ENCODE data around the gene KRTAP12-2.

Gene KRTAP12-2

GRCh38 chr21:44694776-44695175 is 28.0 kb upstream of the KRTAP12-2 start:
- Histone ChIP-seq H3K9me3 (ENCODE audit: control insufficient read depth, insufficient read depth, low read depth, low read length) (no peaks in the 10 kb centered on the region; the same call in none of the 2 replicates), H3K27ac (ENCODE audit: extremely low read depth, low read depth, low read length) (no peak overlapping the region), H3K4me1 (ENCODE audit: control insufficient read depth, insufficient read depth, low read length) (no peaks in the 10 kb centered on the region), H3K36me3 (ENCODE audit: control insufficient read depth in 2 of 2, insufficient read depth in 1 of 2, low read length in 2 of 2) (no peaks in the 10 kb centered on the region), H3K4me3 (ENCODE audit: low read depth, low read length) (no peak overlapping the region)
- ChIA-PET POLR2A (no interaction called here), CTCF (no interaction called here)
- no peak for TF ChIP-seq ZNF280D (tag by site-specific recombination; IDR thresholded peaks at IDR 0.05)
- TF ChIP-seq HIC1 (tag by site-specific recombination; IDR thresholded peaks at IDR 0.05): no peak
- TF ChIP-seq ZNF394 (tag by site-specific recombination; IDR thresholded peaks at IDR 0.05; ENCODE audit: borderline replicate concordance): no peak
- no peak for TF ChIP-seq ZNF404 (tag by site-specific recombination; IDR thresholded peaks at IDR 0.05)
- TF ChIP-seq ZNF211 (tag by site-specific recombination; IDR thresholded peaks at IDR 0.05; ENCODE audit: low read depth): no peak
- TF ChIP-seq SETDB1 (IDR thresholded peaks at IDR 0.05; ENCODE audit: insufficient read length, low read length): no peak
- no peak for TF ChIP-seq SP7 (tag by site-specific recombination; IDR thresholded peaks at IDR 0.05)
- no peak for TF ChIP-seq ZNF221 (tag by site-specific recombination; IDR thresholded peaks at IDR 0.05; ENCODE audit: borderline replicate concordance)
- no peak for TF ChIP-seq ZNF76 (tag by site-specific recombination; IDR thresholded peaks at IDR 0.05; ENCODE audit: borderline replicate concordance, low read depth)
- TF ChIP-seq ATF2 (tag by site-specific recombination; IDR thresholded peaks at IDR 0.05; ENCODE audit: low read depth): no peak
- TF ChIP-seq ZNF747 (tag by site-specific recombination; IDR thresholded peaks at IDR 0.05): no peak
- TF ChIP-seq ZNF132 (tag by site-specific recombination; IDR thresholded peaks at IDR 0.05; ENCODE audit: borderline replicate concordance): no peak
- no peak for TF ChIP-seq ZNF2 (tag by site-specific recombination; IDR thresholded peaks at IDR 0.05)
- no peak for TF ChIP-seq ZNF140 (tag by site-specific recombination; IDR thresholded peaks at IDR 0.05)
- TF ChIP-seq ZBTB44 (tag by site-specific recombination; IDR thresholded peaks at IDR 0.05): no peak
- no peak for TF ChIP-seq ZNF549 (tag by site-specific recombination; IDR thresholded peaks at IDR 0.05)
- TF ChIP-seq ZNF121 (tag by site-specific recombination; IDR thresholded peaks at IDR 0.05): no peak
- TF ChIP-seq ZNF146 (tag by site-specific recombination; IDR thresholded peaks at IDR 0.05): no peak
- TF ChIP-seq ZNF426 (tag by site-specific recombination; IDR thresholded peaks at IDR 0.05): no peak
